Calu3 (cell line): Measurements from ENCODE around the gene ACOXL. TPM values are rescaled to one million over a fixed set of nuclear protein-coding genes. Genes with fewer than 3 reads are reported as not detected.

Experiments used
- BruUV-seq: library from RNA; stranded (reverse); fragments of 400-500 nt; replicated peaks from 2 replicates; lab custom pipeline; 2021; lab: Mats Ljungman, UMichigan
- CTCF ChIA-PET: fragments of 300-600 bp; sonication (Branson Sonifier 250); formaldehyde crosslinking; loops from one replicate; lab custom pipeline; 2022; ENCODE audit warnings: antibody characterized with exemption; lab: Charles Lee
- DNase-seq: peaks from one replicate; pipeline ENCODE4 v3.0.0; 2022
- H3K27ac Mint-ChIP-seq: one replicate; pipeline ENCODE4 v1.8.0; 2022; ENCODE audit warnings: mixed read lengths; ENCODE audit not compliant: unreplicated experiment
- H3K27me3 Mint-ChIP-seq: one replicate; pipeline ENCODE4 v1.8.0; 2022; ENCODE audit warnings: mixed read lengths; ENCODE audit not compliant: unreplicated experiment
- H3K36me3 Mint-ChIP-seq: one replicate; pipeline ENCODE4 v1.8.0; 2022; ENCODE audit warnings: mild to moderate bottlenecking, moderate library complexity, mixed read lengths; ENCODE audit not compliant: insufficient read depth, unreplicated experiment
- H3K4me1 Mint-ChIP-seq: one replicate; pipeline ENCODE4 v1.8.0; 2022; ENCODE audit warnings: mild to moderate bottlenecking, low read depth, mixed read lengths; ENCODE audit not compliant: unreplicated experiment
- H3K4me3 Mint-ChIP-seq: one replicate; pipeline ENCODE4 v1.8.0; 2022; ENCODE audit warnings: mild to moderate bottlenecking, low read depth, moderate library complexity, mixed read lengths; ENCODE audit not compliant: unreplicated experiment
- H3K9me3 Mint-ChIP-seq: one replicate; pipeline ENCODE4 v1.8.0; 2022; ENCODE audit warnings: low read depth, mixed read lengths; ENCODE audit not compliant: unreplicated experiment
- intact Hi-C: fragments of 100-400 bp; cut with micrococcal nuclease; formaldehyde crosslinking; loops from one replicate; pipeline ENCODE4 v1.10.0; 2022; ENCODE audit not compliant: unreplicated experiment
- total RNA-seq: library from RNA; stranded (reverse); gene quantifications from 2 replicates; pipeline ENCODE4 v1.2.3, GENCODE V29; 2022
- TF ChIP-seq, protein P1 (sequence below): fragments of 200-600 bp; IDR thresholded peaks from one replicate; pipeline ENCODE4 v1.8.0; 2022; ENCODE audit warnings: antibody characterized with exemption; ENCODE audit not compliant: unreplicated experiment

Gene ACOXL
- total RNA-seq, 1 experiment from 2014 or later, result 2.7 TPM

DNA sequence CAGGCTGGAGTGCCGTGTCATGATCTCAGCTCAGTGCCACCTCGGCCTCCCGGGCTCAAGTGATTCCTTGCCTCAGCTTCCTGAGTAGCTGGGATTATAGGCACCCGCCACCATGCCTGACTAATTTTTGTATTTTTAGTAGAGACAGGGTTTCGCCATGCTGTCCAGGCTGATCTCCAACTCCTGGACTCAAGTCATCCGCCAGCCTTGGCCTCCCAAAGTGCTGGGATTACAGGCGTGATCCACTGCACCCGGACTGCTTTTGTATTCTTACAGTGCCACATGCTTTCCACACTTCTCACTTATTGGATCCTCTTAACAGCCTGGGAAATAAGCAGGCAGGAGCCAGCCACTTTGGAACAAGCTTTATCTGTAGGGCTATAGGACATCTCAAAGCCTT is 363.1 kb downstream of the ACOXL start:
- TF ChIP-seq, protein P1, sequence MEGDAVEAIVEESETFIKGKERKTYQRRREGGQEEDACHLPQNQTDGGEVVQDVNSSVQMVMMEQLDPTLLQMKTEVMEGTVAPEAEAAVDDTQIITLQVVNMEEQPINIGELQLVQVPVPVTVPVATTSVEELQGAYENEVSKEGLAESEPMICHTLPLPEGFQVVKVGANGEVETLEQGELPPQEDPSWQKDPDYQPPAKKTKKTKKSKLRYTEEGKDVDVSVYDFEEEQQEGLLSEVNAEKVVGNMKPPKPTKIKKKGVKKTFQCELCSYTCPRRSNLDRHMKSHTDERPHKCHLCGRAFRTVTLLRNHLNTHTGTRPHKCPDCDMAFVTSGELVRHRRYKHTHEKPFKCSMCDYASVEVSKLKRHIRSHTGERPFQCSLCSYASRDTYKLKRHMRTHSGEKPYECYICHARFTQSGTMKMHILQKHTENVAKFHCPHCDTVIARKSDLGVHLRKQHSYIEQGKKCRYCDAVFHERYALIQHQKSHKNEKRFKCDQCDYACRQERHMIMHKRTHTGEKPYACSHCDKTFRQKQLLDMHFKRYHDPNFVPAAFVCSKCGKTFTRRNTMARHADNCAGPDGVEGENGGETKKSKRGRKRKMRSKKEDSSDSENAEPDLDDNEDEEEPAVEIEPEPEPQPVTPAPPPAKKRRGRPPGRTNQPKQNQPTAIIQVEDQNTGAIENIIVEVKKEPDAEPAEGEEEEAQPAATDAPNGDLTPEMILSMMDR, result no peak
- no TSS peak for BruUV-seq
- Mint-ChIP-seq H3K27ac (no peak overlapping the region), H3K36me3 (no peaks in the 10 kb centered on the region), H3K9me3 (no peaks in the 10 kb centered on the region), H3K4me1 (no peaks in the 10 kb centered on the region), H3K4me3 (no peak overlapping the region), H3K27me3 (peaks cover 18% of the 10 kb centered on the region)
- intact Hi-C loops, result no loop called here
- CTCF ChIA-PET, result no interaction called here
- DNase-seq, result no peak

DNA sequence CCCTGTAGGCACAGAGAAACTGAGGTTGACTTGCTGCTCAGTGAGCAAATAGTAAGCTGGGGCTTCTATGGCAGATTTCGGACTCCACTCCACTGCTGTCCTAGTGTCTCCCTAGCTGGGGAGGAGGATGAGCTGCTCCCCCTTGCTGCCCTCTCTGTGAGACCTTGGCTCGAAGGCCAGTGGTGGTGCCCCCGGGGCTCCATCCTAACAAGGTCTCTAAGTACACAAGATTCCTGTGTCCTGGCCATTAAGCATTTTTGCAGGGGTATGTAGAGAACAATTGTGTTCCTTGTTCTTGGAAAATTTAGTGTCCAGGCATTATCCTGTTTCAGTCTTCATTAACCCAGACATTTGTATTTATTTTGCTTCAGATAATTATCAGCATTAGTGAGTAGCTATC is 367.0 kb downstream of the ACOXL start:
- CTCF ChIA-PET, result no interaction called here
- Mint-ChIP-seq H3K36me3 (no peaks in the 10 kb centered on the region), H3K4me1 (no peaks in the 10 kb centered on the region), H3K9me3 (no peaks in the 10 kb centered on the region), H3K27ac (no peak overlapping the region), H3K27me3 (peaks cover under 1% of the 10 kb centered on the region), H3K4me3 (no peak overlapping the region)
- no TSS peak for BruUV-seq
- no peak for DNase-seq
- TF ChIP-seq, protein P1, result no peak
- intact Hi-C loops, result no loop called here

DNA sequence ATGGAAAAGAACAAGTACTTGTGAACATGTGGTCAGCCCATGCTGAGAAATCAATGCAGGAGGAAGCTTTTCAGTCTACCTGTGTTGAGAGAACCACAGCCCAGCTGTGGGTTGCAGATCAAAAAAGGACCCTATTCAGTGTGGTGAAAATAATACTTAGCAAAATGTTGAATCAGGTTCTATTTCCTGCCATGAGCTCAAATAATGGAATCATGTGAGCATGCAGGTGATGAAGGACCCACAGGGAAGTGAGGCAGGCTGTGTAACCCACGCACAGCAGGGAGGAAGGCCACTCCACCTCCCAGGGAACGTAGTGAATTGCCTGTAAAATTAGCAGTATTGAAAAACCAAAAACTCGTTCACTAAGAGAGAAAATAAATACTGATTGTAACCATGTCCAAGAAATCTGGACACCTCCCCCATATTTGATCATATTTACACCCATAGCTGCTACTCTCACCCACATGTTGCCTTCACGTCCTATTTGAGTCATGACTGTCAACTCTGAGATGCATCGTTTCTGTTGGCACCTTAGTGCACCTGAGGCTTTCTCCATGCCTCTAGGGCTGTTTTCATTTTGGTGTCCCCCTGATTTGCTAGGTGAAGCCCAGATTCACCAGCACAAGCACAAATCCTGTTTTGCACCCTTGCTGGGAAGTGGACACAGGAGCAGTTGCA is 367.9 kb downstream of the ACOXL start:
- Mint-ChIP-seq H3K27ac (no peak overlapping the region), H3K4me3 (no peak overlapping the region), H3K36me3 (no peaks in the 10 kb centered on the region), H3K4me1 (no peaks in the 10 kb centered on the region), H3K27me3 (no peaks in the 10 kb centered on the region), H3K9me3 (no peaks in the 10 kb centered on the region)
- intact Hi-C loops, result loop anchor here (2.0 kb wide), 1 partner anchor 67 kb away; no protein-coding TSS in a partner anchor
- DNase-seq, result no peak
- CTCF ChIA-PET, result no interaction called here
- TF ChIP-seq, protein P1, result no peak
- no TSS peak for BruUV-seq

DNA sequence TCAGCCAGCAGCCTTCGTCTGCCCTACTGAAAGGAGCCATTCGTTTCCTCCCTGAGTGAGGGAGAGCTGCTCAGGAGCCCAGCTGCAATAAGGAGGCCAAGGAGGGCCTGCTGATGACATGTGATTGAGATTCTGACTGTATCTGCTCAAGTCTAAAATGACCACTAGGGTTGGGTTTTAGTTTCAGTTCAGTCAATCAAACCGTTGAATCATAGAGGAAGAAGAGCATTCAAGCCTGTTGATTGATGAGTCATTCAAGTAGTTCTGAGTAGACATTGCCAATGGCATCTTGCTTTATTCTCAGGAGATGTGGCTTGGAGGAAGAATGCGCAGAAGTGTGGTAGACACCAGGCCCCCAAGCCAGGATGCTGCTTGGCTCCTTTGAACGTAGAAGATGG is 368.4 kb downstream of the ACOXL start:
- H3K27ac Mint-ChIP-seq, result no peak overlapping the region
- H3K4me3 Mint-ChIP-seq, result no peak overlapping the region
- intact Hi-C loops, result loop anchor here (2.0 kb wide), 1 partner anchor 68 kb away; no protein-coding TSS in a partner anchor
- no peaks in the 10 kb centered on the region for H3K36me3 Mint-ChIP-seq
- TF ChIP-seq, protein P1, result no peak
- H3K27me3 Mint-ChIP-seq, result no peaks in the 10 kb centered on the region
- no peaks in the 10 kb centered on the region for H3K4me1 Mint-ChIP-seq
- BruUV-seq, result no TSS peak
- CTCF ChIA-PET, result no interaction called here
- H3K9me3 Mint-ChIP-seq, result no peaks in the 10 kb centered on the region
- DNase-seq, result no peak
